Upper lobe of left lung (tissue), 6 donors: ENCODE measurements around the gene MTURN. TPM values are rescaled to one million over a fixed set of nuclear protein-coding genes. Genes with fewer than 3 reads are reported as not detected.
A peak's percentile ranks its signal among the peaks of the same experiment; 100 is the strongest.

Experiments
- ATAC-seq, 2 donors: fragments of 200-7000 bp; cut with Tn5 transposase; one replicate each; pipeline ENCODE4 v1.9.1; 2022; ENCODE audit warnings: mild to moderate bottlenecking in 2 of 2, moderate library complexity in 2 of 2; ENCODE audit not compliant: low FRiP score in 2 of 2
- DNase-seq, 2 donors: peaks; one replicate each; pipeline ENCODE4 v3.0.0-alpha.2; 2019 to 2020
- H3K27ac ChIP-seq, 4 donors: fragments of 200-600 bp; sonication (generic); one replicate each; pipeline ENCODE4 v1.5.1; 2016 to 2019
- H3K27me3 ChIP-seq, 4 donors: fragments of 200-600 bp; sonication (generic); one replicate each; pipeline ENCODE4 v1.5.1; 2017 to 2019
- H3K36me3 ChIP-seq, 4 donors: fragments of 200-600 bp; sonication (generic); one replicate each; pipeline ENCODE4 v1.5.1; 2016 to 2019
- H3K4me1 ChIP-seq, 4 donors: fragments of 200-600 bp; sonication (generic); one replicate each; pipeline ENCODE4 v1.5.1; 2018 to 2019
- H3K4me3 ChIP-seq, 4 donors: fragments of 200-600 bp; sonication (generic); one replicate each; pipeline ENCODE4 v1.5.1; 2017 to 2019; ENCODE audit warnings: mild to moderate bottlenecking in 2 of 4, moderate library complexity in 1 of 4
- H3K9me3 ChIP-seq, 4 donors: fragments of 200-600 bp; sonication (generic); one replicate each; pipeline ENCODE4 v1.5.1; 2018 to 2019
- EP300 ChIP-seq, 4 donors: sonication (generic); formaldehyde crosslinking; IDR thresholded peaks; one replicate each; pipeline ENCODE4 v1.5.1; 2017; ENCODE audit warnings: antibody characterized with exemption in 4 of 4, control low read depth in 2 of 4
- POLR2A ChIP-seq, 4 donors: fragments of 450-650 bp; IDR thresholded peaks; one replicate each; pipeline ENCODE4 v1.5.1; 2016 to 2017; ENCODE audit warnings: antibody characterized with exemption in 4 of 4, mild to moderate bottlenecking in 2 of 4
- POLR2AphosphoS5 ChIP-seq, 2 donors: sonication (generic); formaldehyde crosslinking; IDR thresholded peaks; one replicate each; pipeline ENCODE4 v1.5.1; 2017; ENCODE audit warnings: antibody characterized with exemption in 2 of 2
- WGBS, 2 donors: methylation state at CpG; one replicate each; pipeline ENCODE4 v1.1.5; 2017 to 2018; 5-methylcytosine and 5-hydroxymethylcytosine counted together
- total RNA-seq, 6 donors: library from RNA; depleted of rRNA in 4 of 6; stranded (reverse); fragments of >200 nt in 4 of 6; gene quantifications; one replicate each; pipeline versions ENCODE4 v1.1.0 to v1.2.1, GENCODE V29; 2016 to 2021
- TF ChIP-seq, protein P1 (sequence below), 6 experiments: fragments of 450-650 bp in 4 of 6; fragments of 200-600 bp in 2 of 6; sonication (generic) in 2 of 6; IDR thresholded peaks; one replicate each; pipeline ENCODE4 v1.5.1; 2016 to 2019; ENCODE audit warnings: antibody characterized with exemption in 6 of 6
- donor health status: DM: no; HTN: no; CAD: no; lungs with moderate emphysema.
- donor health status: DM: no; HTN: yes; CAD: no; lungs with severe emphysema.

The MTURN gene
- total RNA-seq, 6 donors from 2014 or later, result 27.2 to 112 (median 39.6) TPM

DNA sequence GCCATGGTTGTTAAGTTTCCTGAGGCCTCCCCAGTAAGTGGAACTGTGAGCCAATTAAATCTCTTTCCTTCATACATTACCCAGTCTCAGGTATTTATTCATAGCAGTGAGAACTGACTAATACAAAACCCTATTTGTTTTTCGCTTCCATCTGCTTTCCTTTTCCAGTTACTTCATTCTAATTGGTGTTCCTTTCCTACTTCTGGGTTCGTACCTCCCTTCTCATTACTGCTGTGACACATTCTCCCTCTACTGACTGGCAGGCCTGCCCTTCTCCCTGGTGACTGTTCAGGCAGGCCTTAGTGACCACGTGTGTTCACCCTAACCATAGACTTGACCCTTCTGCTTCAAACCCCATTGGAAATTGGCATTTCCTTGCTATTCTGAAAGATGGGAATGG, 37.7 kb downstream of the MTURN start:
- no peak for DNase-seq
- H3K4me3 ChIP-seq, result no peak overlapping the region
- no peaks in the 10 kb centered on the region for H3K27me3 ChIP-seq
- ATAC-seq, result no peak
- 74 to 78% methylated on average over 3 of the region's 3 CpGs for WGBS, 2 donors
- H3K27ac ChIP-seq, result peak overlapping the region in 3 of 4 donors; percentile 2 to 27 (median 5)
- no peaks in the 10 kb centered on the region for H3K36me3 ChIP-seq
- H3K9me3 ChIP-seq, result no peaks in the 10 kb centered on the region
- peaks cover 11 to 28% (median 23%) of the 10 kb centered on the region in 4 donors for H3K4me1 ChIP-seq
- TF ChIP-seq POLR2A (IDR thresholded peaks at IDR 0.05), result no peak
- no peak for TF ChIP-seq EP300 (IDR thresholded peaks at IDR 0.05)
- TF ChIP-seq, protein P1, sequence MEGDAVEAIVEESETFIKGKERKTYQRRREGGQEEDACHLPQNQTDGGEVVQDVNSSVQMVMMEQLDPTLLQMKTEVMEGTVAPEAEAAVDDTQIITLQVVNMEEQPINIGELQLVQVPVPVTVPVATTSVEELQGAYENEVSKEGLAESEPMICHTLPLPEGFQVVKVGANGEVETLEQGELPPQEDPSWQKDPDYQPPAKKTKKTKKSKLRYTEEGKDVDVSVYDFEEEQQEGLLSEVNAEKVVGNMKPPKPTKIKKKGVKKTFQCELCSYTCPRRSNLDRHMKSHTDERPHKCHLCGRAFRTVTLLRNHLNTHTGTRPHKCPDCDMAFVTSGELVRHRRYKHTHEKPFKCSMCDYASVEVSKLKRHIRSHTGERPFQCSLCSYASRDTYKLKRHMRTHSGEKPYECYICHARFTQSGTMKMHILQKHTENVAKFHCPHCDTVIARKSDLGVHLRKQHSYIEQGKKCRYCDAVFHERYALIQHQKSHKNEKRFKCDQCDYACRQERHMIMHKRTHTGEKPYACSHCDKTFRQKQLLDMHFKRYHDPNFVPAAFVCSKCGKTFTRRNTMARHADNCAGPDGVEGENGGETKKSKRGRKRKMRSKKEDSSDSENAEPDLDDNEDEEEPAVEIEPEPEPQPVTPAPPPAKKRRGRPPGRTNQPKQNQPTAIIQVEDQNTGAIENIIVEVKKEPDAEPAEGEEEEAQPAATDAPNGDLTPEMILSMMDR (IDR thresholded peaks at IDR 0.05), result no peak
- TF ChIP-seq POLR2AphosphoS5 (IDR thresholded peaks at IDR 0.05), result no peak

DNA sequence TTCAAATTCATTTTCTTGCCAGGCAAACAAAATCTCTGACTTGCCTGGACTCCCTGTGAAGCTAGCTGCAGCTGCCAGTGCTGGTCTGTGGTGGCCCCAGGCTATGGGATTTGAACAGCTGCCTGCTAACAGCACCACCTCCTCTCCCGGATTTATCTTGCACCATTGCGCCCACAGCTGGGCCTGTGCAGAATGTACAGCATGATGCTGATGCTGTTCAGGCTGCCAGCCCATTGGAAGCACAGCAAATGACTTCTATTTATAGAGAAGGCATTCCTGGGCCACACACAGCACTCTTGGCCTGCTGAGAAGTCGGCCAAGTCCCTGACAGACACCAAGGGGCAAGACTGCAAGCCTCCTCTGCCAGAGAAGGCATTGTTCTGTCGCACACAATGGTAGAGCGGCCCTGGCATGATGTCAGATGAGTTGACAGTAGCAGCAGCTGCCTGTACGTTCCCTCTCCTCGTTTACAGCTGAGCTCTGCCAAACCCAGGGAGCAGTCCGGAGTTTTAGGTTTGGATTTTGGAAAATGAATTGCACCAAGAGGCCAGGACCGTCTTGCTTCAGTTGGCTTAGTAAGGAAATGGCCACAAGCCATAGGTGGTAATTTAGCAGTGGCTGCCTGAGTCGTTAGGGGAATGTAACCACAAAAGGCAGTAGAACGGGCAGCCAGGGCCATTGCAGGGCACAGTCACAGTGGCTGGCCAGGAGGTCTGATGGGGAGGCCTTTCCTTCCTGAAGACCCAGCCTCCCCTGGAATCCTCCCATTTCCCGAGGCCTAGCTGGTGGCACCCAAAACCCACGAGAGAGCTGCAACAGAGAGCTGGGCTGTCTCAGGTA, 38.5 kb downstream of the MTURN start:
- H3K4me1 ChIP-seq, result peaks cover 11 to 28% (median 23%) of the 10 kb centered on the region in 4 donors
- no peaks in the 10 kb centered on the region for H3K9me3 ChIP-seq
- ATAC-seq, result peak; percentile 57 to 65
- DNase-seq, result peak in 1 of 2 donors; percentile 53
- H3K4me3 ChIP-seq, result no peak overlapping the region
- no peaks in the 10 kb centered on the region for H3K27me3 ChIP-seq
- H3K27ac ChIP-seq, result peak overlapping the region in 2 of 4 donors; percentile 23 to 31
- TF ChIP-seq POLR2AphosphoS5 (IDR thresholded peaks at IDR 0.05), result peak; percentile 75 to 87
- TF ChIP-seq EP300 (IDR thresholded peaks at IDR 0.05), result peak in 1 of 4 donors; percentile 48
- TF ChIP-seq, protein P1 (IDR thresholded peaks at IDR 0.05), result no peak
- no peaks in the 10 kb centered on the region for H3K36me3 ChIP-seq
- WGBS, 2 donors, result 56 to 75% methylated on average over 10 to 13 of the region's 13 CpGs

DNA sequence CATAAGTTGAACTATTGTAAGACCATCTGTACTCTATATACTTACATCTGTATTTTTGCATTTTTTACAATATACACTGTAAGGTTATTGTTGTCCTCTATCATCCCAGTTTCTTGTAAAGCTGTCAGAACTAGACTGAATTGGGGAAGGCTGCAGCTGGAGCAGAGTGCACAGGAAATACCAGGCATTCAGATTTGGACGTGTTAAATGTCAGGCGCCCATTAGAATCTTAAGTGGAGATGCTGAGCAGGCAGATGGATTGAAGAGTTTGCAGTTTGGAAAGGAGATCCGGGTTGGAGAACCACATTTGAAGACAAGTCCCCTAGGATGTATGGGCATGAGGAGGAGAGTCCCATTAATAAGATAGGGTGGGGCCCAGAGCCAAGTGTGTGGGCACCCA, 40.4 kb downstream of the MTURN start:
- Histone ChIP-seq H3K4me3 (no peak overlapping the region), H3K36me3 (no peaks in the 10 kb centered on the region), H3K27me3 (no peaks in the 10 kb centered on the region), H3K27ac (no peak overlapping the region), H3K4me1 (peaks cover 11 to 32% (median 21%) of the 10 kb centered on the region in 4 donors), H3K9me3 (no peaks in the 10 kb centered on the region)
- TF ChIP-seq EP300 (IDR thresholded peaks at IDR 0.05), result no peak
- TF ChIP-seq POLR2AphosphoS5 (IDR thresholded peaks at IDR 0.05), result no peak
- TF ChIP-seq, protein P1 (IDR thresholded peaks at IDR 0.05), result no peak
- no peak for TF ChIP-seq POLR2A (IDR thresholded peaks at IDR 0.05)
- DNase-seq (no peak), ATAC-seq (no peak)
- 50 to 59% methylated on average over 3 of the region's 3 CpGs for WGBS, 2 donors

DNA sequence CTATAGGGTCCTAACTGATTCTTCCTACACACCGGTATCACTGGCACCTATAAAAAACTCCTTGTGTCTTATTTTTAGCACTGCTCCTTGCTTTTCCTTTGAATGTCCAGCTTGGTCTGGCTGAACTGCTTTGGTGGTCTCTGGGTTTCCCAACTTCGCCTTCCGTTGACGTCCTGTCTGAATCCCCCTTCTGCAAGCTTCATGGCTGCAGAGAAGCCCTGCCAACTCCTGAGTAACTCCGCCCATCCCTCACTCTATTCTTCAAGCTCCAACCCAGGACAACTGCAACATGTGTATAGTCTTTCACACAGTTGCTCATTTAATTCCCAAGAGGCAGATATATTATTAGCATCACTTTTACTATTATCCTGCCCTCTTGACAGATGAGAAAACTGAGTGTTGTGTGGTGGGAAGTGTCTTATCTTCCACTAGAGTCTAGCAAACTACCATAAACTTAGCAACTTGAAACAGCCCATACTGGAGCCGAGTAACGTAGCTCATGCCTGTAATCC, 40.9 kb downstream of the MTURN start:
- H3K9me3 ChIP-seq, result no peaks in the 10 kb centered on the region
- 83 to 87% methylated on average over 7 of the region's 7 CpGs for WGBS, 2 donors
- TF ChIP-seq POLR2AphosphoS5 (IDR thresholded peaks at IDR 0.05) (no peak), POLR2A (IDR thresholded peaks at IDR 0.05) (no peak), EP300 (IDR thresholded peaks at IDR 0.05) (no peak)
- TF ChIP-seq, protein P1 (IDR thresholded peaks at IDR 0.05), result no peak
- no peak for DNase-seq
- H3K4me1 ChIP-seq, result peaks cover 6 to 27% (median 17%) of the 10 kb centered on the region in 4 donors
- ATAC-seq, result no peak
- no peak overlapping the region for H3K4me3 ChIP-seq
- no peaks in the 10 kb centered on the region for H3K27me3 ChIP-seq
- H3K36me3 ChIP-seq, result no peaks in the 10 kb centered on the region
- no peak overlapping the region for H3K27ac ChIP-seq
